NCI-H1694 treated with DMSO at 0.1 percent for 48 hours (cell line): ENCODE results near the gene CCNJ.
"Not testable (repeated sequence)": the region's sequence is repeated elsewhere in the genome, so short reads cannot be mapped to it uniquely, and the experiment has no call there.

Experiments
- DNase-seq: peaks from one replicate; lab custom pipeline; 2025; lab: John Stamatoyannopoulos, UW

Gene CCNJ, protein sequence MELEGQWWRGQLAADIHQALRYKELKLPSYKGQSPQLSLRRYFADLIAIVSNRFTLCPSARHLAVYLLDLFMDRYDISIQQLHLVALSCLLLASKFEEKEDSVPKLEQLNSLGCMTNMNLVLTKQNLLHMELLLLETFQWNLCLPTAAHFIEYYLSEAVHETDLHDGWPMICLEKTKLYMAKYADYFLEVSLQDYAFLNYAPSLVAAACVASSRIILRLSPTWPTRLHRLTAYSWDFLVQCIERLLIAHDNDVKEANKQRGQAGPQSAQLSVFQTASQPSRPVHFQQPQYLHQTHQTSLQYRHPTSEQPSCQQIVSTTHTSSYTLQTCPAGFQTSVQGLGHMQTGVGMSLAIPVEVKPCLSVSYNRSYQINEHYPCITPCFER

DNA sequence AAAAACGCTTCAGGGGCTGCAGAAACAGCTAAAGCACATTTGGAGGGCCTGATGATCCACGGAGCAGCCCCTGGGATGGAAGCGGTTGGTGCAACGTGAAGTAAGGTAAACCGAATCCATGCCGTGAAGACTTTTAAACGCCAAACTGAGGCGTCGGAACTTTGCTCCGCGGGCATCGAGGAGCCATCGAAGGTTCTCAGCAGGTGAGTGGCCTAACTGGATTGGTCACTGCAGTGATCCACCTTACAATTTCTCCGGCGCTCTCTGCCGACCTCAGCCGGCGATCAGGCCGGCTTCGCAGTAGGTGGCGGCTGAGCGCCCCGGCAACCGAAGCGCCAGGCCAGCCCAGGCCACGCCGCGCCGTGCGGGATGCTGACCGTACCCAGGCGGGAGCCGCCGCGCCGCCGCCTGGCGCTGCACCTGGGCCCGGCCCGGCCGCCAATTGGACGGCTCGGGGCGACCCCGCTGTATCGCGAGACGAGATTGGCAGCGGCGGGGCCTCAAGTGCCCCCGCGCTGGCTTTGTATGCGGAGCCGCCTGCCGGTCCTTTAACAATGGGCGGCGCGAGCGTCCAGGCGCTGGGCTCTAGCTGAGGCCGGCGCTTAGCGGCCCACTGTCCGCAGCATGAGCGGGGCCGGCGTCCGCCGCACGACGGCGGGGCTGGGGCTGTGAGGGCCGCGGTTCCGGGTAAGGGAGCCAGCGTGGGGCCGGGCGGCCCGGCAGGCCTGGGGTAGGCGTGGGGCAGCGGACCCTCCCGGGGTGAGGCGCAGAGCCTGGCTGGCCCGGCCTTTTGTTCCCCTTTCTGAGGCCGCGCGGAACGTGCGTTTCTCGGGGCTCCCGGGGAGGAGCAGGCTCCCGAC lies at the start of gene CCNJ:
Gene CCNJ, plus strand, starts transcription at position 551 of the 860 bp plus-strand sequence. CDS start 811 bp downstream, outside the sequence.
- DNase-seq = peak; percentile 32

DNA sequence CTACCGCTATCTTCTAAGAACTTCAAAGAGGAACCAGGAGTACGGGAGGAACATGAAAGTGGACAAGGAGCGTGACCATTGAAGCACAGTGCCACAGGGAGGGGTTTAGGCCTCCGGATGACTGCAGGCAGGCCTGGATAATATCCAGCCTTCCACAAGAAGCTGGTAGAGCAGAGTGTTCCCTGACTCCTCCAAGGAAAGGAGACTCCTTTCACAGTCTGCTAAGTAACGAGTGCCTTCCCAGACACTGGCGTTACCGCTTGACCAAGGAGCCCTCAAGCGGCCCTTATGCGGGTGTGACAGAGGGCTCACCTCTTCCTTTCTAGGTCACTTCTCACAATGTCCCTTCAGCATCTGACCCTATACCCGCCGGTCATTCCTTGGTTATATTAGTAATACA lies 49.0 kb upstream of the CCNJ start:
- DNase-seq = not testable (repeated sequence)

DNA sequence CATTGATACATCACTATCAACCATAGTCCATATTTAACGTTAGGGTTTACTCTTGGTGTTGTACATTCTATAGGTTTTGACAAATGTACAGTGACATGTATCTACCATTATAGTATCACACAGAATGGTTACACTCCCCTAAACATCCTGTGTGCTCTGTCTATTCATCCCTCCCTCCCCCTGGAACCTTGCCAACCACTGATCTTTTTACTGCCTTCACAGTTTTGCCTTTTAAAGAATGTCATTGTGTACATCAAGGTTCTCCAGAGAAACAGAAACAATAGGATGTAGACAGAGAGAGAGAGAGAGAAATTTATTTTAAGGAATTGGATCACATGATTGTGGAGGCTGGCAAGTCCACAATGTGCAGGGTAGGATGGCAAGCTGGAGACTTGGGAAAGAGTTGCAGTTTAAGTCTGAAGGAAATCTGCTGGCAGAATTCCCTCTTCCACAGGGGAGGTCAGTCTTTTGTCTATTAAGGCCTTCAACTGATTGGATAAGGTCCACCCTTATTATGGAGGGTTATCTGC lies 45.1 kb upstream of the CCNJ start:
- DNase-seq = no peak

DNA sequence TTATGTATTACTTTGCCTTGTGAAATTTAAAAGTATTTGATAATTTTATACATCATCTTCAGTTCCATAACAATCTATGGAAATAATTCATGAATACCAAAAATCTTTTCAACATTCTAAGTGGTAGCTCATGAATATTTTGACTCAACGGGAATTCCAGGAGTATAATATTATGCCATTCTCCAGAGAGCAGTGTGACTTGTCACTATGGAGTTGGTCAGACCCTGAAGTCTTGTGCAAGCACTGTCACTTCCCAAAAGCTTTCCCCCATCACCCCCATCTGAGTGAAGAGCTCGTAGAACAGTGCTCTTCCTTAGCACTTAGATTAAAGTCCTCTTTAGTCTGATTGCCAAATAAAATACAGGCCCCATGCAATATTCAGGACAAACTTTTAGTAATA lies 29.4 kb upstream of the CCNJ start:
- no peak for DNase-seq

DNA sequence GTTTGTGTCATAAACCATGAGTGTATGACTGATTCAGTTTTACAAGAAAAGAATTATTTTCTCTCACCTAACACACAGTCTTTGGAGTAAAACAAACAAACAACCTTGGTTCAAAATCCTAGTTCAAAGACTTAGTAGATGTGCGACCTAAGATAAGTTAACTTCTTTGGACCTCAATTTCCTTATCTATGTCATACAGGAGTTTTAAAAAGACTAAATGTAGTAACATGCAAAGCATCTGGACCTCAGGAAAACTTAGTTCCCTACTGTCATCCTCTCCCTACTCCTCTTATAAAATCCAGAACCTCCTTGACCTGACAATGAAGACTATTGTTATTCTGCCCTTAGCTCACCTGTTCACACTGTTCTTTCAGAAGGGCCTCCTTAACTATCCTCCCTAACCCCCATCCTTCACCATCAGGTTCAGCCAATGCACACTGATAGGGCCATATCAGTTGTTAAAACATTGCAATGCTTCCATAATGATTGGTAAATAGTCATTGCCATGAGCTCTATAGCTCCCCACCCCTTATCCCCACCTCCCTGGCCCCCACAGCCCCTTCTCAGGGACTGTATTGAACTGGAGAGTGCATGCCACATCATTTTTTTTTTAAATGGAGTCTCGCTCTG lies 28.8 kb upstream of the CCNJ start:
- DNase-seq = no peak

DNA sequence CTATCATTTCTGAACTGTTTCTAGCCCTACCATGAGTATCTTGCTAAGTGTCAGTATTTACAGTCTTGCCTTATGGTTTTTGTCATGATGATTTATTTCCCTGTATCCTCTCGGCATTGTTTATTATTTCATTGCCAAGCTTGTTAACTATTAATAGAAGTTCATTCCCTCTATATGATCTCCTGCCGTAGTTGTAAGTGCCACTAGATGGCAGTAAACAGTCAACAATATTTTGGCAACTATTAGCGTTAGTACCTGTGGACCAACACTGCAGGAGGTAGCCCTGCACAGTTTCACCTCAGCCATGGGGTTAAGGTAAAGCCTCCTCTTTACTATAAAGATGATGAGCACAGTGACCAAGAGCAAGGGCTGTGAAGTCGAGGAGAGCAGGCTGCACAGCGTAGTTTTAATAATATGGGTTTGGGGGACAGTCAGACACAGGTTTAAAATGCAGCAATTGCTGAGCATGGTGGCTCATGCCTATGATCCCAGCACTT lies 26.1 kb upstream of the CCNJ start:
- peak; percentile 54 for DNase-seq

DNA sequence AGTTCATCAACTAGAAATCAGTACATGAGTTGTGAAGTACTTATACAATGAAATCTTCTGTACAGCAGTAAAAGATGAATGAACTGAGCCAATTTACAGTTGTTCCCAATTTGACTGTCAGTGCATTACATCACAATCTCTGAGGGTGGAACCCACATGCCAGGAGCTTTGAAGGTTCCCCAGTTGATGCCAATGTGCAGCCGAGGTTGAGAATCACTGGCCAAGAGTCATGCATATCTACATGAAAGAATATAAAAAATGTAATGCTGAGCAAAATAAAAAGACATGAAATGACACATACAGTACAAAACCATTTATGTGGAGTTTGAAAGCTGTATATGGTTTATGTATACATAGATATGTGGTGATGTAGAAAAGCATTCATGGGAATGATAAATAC lies 22.1 kb upstream of the CCNJ start:
- DNase-seq = no peak

DNA sequence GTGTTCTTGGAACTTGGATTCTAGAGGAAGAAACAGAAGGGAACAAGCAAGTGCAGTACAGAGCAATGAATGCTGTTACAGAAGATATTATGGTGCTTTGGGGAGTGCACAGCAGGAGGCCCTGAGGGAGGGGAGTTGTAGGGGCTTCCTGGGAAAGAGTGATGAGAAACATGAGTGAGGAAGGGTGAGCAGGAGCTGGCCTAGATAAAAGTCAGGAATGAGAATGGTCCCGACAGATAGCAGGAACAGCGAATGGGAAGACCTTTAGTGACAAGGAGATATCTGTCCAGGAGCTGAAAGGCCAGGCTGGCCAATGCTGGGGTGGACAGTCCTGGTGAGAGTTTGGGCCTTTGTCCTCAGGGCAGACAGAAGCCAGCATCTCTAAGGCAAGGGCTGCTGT lies 20.6 kb upstream of the CCNJ start:
- DNase-seq = no peak

DNA sequence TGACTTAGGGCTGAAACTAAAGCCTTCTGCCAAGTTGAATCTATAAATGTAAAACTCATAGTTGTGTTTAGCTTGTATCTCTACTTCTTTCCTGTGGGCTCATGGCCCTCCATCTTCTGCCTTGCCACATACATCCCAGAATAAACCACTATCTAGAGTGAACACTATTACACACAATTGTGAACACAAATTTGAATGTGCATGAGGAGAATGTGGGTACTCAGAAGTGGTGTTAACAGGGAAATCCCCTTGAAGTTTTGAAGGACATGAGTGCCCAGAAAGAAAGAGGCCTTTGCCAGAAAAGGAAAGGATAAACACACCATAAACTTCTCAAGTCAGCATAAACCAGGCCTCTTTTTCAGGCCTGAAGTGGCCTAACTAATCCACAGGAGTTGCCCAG lies 20.2 kb upstream of the CCNJ start:
- DNase-seq = no peak

DNA sequence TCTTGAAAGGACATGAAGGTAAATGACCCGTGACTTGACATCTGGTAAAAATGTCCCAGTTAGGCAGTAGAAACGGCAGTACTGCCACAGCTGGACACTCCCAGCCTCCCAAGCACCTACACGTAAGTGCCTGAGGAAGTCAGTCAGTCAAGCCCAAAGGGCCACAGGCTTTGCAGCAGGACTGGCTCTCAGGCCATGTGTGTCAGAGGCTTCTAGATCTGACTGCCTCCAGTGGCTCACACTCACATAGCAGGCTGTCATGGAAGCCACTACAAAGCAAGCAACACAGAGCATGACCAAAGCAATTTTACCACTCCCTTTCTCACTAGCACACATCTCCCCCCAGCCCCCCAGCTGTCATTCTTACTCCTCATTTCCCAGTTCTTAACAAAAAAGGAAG lies 17.8 kb upstream of the CCNJ start:
- no peak for DNase-seq

DNA sequence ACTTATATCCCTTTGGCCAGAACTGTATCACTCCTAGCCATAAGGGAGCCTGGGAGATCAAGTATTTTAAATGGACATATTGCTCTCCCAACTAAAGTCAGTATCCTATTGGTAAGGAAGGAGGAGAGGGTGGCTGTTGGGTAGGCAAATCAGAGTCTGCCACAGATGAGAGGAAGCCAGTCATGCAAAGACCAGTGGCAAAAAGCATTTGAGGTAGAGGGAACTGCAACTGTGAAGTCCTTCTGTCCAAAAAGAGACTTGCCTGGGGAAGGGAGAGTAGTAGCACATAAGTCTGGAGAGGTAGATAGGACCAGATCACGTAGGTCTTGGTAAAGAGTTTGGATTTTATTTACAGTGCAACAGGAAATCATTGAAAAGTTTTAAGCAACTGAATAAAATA lies 8.8 kb upstream of the CCNJ start:
- DNase-seq = no peak

DNA sequence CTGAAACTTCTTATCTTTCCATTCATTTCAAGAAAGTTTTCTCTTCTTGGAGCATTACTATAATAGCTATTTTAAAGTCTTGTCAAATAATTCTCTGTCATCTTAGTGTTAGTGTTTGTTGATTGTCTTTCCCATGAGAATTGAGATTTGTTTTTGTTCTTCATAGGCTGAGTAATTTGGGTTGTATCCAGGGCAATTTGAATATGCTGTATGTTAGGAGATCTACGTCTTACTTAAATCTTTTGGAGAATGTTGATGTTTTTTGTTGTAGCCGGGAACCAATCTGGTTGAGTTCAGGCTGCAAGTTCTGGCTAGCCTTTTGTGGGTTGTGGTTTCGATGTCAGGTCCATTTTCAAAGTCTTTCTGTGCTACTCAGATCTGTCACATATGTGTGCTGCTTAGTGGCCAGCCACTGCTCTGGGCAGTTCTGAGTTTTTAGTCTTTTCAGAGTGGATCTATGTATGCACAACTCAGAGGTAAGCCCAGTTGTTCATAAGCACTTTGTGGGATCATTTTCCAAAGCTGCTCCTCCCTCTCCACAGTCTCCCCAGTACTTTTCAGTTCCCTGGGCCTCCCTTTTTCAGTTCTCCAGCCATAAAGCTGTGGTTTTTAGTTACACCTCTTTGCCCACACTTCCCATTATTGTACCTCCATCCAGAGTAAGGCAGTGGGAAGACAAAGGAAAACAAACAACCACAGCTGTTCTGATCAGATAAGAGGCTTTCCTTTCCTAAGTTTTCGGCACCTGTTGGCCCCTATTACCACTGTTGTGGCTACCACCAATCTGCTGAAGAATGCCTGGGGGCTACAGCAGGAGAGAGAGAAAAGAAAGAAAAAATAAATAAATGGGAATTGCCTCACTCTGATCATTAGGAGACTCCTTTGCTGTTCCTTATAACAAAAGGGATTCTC lies 4.7 kb upstream of the CCNJ start:
- no peak for DNase-seq

DNA sequence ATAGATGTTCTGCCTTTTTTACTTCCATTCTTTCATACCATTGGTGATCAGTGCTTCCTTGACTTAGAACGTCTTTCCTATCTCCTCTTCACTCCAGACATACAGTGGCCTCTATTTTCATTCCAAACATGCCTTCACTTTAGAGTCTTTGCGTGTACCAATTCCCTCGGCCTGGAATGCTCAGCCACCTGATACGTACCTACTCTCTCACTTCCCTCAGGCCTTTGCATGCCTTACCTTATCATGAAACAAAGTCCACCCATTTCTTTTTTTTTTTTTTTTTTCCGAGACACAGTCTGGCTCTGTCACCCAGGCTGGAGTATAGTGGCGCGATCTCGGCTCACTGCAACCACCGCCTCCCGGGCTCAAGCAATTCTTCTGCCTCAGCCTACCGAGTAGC lies 2.2 kb upstream of the CCNJ start:
- no peak for DNase-seq

DNA sequence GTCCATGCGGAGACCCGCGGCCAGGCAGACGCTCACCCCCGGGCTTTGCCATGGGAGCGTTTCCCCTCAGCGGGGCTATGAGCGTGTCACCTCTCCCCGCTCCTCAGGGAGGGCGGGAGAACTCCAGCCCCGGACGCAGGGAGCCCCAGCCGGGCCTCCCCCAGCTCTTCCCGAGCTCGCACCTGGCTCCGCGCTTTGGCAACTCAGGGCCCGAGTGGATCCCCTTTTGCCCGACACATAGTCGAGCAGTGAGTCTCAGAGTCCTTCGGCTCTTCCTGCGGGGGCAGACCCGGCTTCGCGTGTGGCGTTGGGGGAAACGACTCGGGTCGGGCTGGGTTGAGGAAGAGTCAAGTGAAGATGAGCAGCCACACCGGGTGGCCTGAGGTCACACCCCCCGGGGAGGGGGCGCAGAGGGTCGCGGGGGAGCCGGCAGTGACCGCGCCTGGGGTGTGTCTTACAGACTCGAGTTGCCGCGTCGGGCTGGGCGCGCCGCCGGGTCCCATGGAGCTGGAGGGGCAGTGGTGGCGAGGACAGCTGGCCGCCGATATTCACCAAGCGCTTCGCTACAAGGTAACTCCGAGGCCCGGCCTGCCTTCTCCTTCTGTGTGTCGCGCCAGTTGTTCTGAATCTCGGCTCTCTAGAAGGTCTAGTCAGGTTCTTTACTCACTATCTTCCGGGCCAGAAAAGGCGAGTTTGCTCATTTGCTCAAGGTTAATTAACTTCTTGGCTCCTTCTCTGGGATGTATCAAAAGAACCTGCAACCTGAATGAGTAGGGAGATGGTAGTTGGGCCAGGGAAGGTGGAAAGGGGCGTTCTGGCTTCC lies 721 bp downstream of the CCNJ start:
- peak; percentile 20 for DNase-seq

DNA sequence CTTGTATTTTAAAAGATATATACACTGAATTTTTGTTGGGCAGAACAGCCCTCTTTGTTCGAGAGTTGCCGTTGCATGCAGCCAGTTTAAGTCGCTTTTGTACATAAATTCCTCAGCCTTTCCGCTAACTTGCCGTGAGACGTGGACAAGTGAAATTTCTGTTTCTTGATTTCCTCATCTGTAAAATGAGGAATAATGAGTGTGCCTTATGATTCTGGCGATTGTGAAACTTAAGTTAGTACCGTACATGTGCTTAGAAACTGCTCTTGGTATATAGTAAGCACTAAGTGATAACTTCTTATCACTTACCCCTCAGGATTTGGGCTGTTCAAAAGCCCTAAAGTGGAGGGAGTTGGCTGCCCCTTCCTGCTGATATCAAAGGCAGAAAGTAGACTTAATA lies 1.4 kb downstream of the CCNJ start:
- DNase-seq = no peak

DNA sequence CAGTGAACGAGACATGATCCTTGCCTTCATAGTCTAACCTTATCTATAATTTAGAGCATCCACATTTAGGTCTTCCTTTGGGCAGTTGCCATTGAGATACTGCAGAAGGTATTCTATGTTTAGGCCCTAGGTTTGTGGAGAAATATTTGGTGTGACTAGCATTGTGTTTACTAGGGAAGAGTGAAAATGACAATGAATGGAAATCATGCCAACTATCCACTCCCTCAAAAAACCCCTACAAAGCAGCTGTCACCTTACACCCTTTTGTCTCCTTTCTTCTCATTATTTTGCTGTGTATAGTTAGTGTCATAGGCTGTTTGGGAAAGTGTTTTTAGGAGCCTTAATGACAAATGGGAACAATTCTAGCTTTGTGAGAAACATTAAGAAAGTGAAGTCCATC lies 3.2 kb downstream of the CCNJ start:
- no peak for DNase-seq

DNA sequence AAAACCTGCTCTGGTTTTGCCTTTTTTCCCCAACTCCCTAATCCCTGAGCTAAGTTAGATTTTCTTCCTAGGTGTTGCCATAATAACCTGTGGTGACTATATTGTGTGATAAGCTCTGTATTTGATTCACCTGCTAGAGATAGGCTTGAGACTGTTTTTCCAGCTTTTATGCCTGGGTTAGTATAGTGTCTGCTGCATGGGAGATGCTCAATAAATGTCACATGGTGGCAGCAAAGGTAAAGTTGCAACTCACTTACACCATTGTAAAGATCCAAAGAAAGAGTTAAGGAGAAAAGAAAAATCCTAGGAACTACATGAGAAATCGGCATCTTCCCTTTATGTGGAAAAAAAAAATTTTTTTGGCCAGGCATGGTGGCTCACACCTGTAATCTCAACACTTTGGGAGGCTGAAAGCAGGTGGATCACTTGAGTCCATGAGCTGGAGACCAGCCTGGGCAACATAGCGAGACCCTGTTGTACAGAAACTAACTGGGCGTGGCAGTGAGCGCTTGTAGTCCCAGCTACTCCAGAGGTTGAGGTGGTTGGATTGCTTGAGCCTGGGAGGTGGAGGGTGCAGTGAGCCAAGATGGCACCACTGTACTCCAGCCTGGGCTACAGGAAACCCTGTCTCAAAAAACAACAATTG lies 3.7 kb downstream of the CCNJ start:
- no peak for DNase-seq

DNA sequence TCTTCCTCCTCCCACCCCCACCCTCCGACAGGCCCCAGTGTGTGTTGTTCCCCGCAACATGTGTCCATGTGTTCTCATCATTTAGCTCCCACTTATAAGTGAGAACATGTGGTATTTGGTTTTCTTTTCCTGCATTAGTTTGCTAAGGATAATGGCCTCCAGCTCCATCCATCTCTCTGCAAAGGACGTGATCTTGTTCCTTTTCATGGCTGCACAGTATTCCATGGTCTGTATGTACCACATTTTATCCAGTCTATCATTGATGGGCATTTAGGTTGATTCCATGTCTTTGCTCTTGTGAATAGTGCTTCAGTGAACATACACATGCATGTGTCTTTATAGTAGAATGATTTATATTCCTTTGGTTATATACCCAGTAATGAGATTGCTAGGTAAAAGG lies 4.5 kb downstream of the CCNJ start:
- not testable (repeated sequence) for DNase-seq

DNA sequence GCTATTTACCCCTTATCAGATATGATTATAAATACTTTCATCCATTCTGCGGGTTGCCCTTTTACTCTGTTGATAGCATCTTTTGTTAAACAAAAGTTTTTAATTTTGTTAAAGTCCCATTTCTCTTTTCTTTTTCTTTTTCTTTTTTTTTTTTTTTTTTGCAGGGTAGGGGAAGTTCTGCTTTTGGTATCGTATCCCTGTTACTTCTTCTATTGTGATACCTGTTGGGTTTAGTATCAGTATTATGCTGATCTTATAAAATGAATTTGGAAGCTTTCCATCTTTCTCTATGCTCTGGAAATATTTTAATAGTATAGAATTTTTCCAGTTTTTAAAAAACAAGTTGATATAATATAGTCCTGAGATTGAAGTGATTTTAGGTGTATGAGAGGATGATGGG lies 6.0 kb downstream of the CCNJ start:
- DNase-seq = no peak

DNA sequence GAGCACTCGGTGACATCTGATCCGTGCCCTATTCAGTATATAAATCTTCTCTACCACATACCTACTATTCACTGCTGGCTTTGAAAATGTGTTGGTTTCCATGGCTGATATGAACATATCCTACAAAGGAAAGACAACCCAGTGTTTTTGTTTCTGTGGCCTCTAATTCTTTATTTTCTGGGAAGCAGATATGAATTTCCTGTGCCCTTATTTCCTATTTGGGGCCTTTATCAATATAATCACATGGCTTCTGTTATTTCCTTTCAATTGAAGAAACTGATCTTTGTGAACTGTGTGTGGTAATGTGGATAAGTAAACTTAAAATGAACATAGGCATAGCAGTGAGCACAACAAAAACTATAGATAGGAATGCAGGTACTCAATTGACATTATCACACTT lies 10.6 kb downstream of the CCNJ start:
- no peak for DNase-seq
